Keratinocyte (primary cell): Measurements from ENCODE around the gene MAGIX.

Experiments
- EZH2 ChIP-seq: IDR thresholded peaks from one replicate; pipeline ENCODE4 v1.6.1; 2012; ENCODE audit warnings: inconsistent platforms, mild to moderate bottlenecking, low read length, moderate library complexity
- TF ChIP-seq, protein P1 (sequence below), 3 experiments: IDR thresholded peaks in 1 of 3; conservative IDR thresholded peaks in 1 of 3; optimal IDR thresholded peaks in 1 of 3; 2 replicates in 2 of 3; 3 replicates in 1 of 3; pipeline versions ENCODE3 to v1.5.1; 2011; ENCODE audit warnings: low read length in 3 of 3, mild to moderate bottlenecking in 3 of 3, moderate library complexity in 2 of 3, control low read depth in 1 of 3, inconsistent platforms in 1 of 3; ENCODE audit not compliant: insufficient read depth in 2 of 3; ENCODE audit errors: extremely low read depth in 1 of 3

- TF ChIP-seq EZH2, result no peak
- TF ChIP-seq, protein P1, sequence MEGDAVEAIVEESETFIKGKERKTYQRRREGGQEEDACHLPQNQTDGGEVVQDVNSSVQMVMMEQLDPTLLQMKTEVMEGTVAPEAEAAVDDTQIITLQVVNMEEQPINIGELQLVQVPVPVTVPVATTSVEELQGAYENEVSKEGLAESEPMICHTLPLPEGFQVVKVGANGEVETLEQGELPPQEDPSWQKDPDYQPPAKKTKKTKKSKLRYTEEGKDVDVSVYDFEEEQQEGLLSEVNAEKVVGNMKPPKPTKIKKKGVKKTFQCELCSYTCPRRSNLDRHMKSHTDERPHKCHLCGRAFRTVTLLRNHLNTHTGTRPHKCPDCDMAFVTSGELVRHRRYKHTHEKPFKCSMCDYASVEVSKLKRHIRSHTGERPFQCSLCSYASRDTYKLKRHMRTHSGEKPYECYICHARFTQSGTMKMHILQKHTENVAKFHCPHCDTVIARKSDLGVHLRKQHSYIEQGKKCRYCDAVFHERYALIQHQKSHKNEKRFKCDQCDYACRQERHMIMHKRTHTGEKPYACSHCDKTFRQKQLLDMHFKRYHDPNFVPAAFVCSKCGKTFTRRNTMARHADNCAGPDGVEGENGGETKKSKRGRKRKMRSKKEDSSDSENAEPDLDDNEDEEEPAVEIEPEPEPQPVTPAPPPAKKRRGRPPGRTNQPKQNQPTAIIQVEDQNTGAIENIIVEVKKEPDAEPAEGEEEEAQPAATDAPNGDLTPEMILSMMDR (optimal IDR thresholded peaks at IDR 0.05 in 1 of 3, IDR thresholded peaks at IDR 0.05 in 1 of 3, conservative IDR thresholded peaks at IDR 0.05 in 1 of 3; ENCODE audit: extremely low read depth in 1 of 3, insufficient read depth in 2 of 3, low read length in 3 of 3), result no peak
Observed at GRCh38 chrX:49203536-49203935, 41.0 kb downstream of the MAGIX start.
